HG03558 (cell line): Measurements from ENCODE around the gene ERC2.
"Not testable (repeated sequence)": the region's sequence is repeated elsewhere in the genome, so short reads cannot be mapped to it uniquely, and the experiment has no call there.

ENCODE experiments used
- ATAC-seq: cut with Tn5 transposase; IDR thresholded peaks from one replicate; pipeline ENCODE4 v1.9.1; 2021; ENCODE audit warnings: moderate number of reproducible peaks; ENCODE audit not compliant: unreplicated experiment; ENCODE audit errors: extremely low read depth

Gene ERC2

GRCh38 chr3:56269755-56270535, 198.3 kb downstream of the ERC2 start:
- no peak for ATAC-seq

GRCh38 chr3:56268616-56269383, 199.5 kb downstream of the ERC2 start:
- no peak for ATAC-seq

GRCh38 chr3:56261852-56262251, 206.4 kb downstream of the ERC2 start:
- ATAC-seq = not testable (repeated sequence)

- no peak for ATAC-seq
Observed at GRCh38 chr3:56260262-56260661, 208.0 kb downstream of the ERC2 start.

GRCh38 chr3:56257826-56258225, 210.4 kb downstream of the ERC2 start:
- ATAC-seq = no peak

- ATAC-seq = no peak
Observed at GRCh38 chr3:56254835-56255234, 213.4 kb downstream of the ERC2 start.

- ATAC-seq = no peak
Observed at GRCh38 chr3:56253941-56254665, 214.2 kb downstream of the ERC2 start.

GRCh38 chr3:56251343-56251945, 216.8 kb downstream of the ERC2 start:
- ATAC-seq = no peak

GRCh38 chr3:56248021-56248420, 220.2 kb downstream of the ERC2 start:
- no peak for ATAC-seq

GRCh38 chr3:56238299-56238698, 230.0 kb downstream of the ERC2 start:
- no peak for ATAC-seq

GRCh38 chr3:56233742-56234141, 234.5 kb downstream of the ERC2 start:
- no peak for ATAC-seq

- no peak for ATAC-seq
Observed at GRCh38 chr3:56229311-56229710, 239.0 kb downstream of the ERC2 start.

- ATAC-seq = no peak
Observed at GRCh38 chr3:56222866-56223265, 245.4 kb downstream of the ERC2 start.

- no peak for ATAC-seq
Observed at GRCh38 chr3:56219894-56220805, 248.1 kb downstream of the ERC2 start.

GRCh38 chr3:56209982-56210751, 258.1 kb downstream of the ERC2 start:
- no peak for ATAC-seq

- no peak for ATAC-seq
Observed at GRCh38 chr3:56207922-56208321, 260.3 kb downstream of the ERC2 start.

GRCh38 chr3:56205406-56205805, 262.9 kb downstream of the ERC2 start:
- no peak for ATAC-seq

- ATAC-seq = no peak
Observed at GRCh38 chr3:56202997-56203396, 265.3 kb downstream of the ERC2 start.

- no peak for ATAC-seq
Observed at GRCh38 chr3:56201407-56201806, 266.9 kb downstream of the ERC2 start.
